ENCODE results near the gene CDKAL1. TPM values are rescaled to one million over a fixed set of nuclear protein-coding genes. Genes with fewer than 3 reads are reported as not detected.

The CDKAL1 gene
- total RNA-seq, 1 experiment from 2014 or later: 13.8 TPM

DNA sequence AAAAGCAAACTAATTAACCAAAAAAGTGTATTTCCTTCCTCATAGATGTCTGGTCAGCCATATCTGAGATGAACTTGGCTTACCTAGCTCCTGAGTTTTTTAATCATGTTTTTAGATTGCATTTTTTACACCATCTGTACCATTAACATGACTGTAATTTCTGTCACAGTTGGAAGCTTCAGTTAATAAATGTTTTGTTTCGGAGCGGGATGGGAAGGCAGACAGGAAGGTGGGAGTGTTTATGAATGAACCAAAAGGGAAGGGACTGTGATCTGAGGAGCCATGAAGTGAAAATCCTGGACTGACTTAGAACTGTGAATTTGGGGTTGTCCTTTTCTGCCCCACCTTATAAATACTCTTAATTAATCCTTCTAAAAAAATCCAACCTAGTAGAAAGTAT, 613.7 kb downstream of the CDKAL1 start:
- TF ChIP-seq EZH2 (IDR thresholded peaks at IDR 0.05; ENCODE audit: low read length, unreplicated experiment) (no peak), EZH2phosphoT487 (IDR thresholded peaks at IDR 0.05; ENCODE audit: borderline replicate concordance, low read length) (no peak)
- TF ChIP-seq, protein P1, sequence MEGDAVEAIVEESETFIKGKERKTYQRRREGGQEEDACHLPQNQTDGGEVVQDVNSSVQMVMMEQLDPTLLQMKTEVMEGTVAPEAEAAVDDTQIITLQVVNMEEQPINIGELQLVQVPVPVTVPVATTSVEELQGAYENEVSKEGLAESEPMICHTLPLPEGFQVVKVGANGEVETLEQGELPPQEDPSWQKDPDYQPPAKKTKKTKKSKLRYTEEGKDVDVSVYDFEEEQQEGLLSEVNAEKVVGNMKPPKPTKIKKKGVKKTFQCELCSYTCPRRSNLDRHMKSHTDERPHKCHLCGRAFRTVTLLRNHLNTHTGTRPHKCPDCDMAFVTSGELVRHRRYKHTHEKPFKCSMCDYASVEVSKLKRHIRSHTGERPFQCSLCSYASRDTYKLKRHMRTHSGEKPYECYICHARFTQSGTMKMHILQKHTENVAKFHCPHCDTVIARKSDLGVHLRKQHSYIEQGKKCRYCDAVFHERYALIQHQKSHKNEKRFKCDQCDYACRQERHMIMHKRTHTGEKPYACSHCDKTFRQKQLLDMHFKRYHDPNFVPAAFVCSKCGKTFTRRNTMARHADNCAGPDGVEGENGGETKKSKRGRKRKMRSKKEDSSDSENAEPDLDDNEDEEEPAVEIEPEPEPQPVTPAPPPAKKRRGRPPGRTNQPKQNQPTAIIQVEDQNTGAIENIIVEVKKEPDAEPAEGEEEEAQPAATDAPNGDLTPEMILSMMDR (conservative IDR thresholded peaks at IDR 0.05; ENCODE audit: low read depth, low read length): no peak
- Histone ChIP-seq H2AFZ (ENCODE audit: low read length) (no peak overlapping the region), H3K36me3 (ENCODE audit: low read depth, low read length) (no peaks in the 10 kb centered on the region), H3K27me3 (ENCODE audit: low read length) (no peaks in the 10 kb centered on the region), H3K4me1 (ENCODE audit: insufficient read depth, low read length) (peaks cover 14% of the 10 kb centered on the region), H3K4me3 (ENCODE audit: low read length) (no peak overlapping the region), H3K79me2 (ENCODE audit: low read length) (no peaks in the 10 kb centered on the region), H4K20me1 (ENCODE audit: low read length) (no peaks in the 10 kb centered on the region), H3K9ac (ENCODE audit: low read length) (no peak overlapping the region), H3K9me2 (replicated peaks; ENCODE audit: low read length) (no peaks in the 10 kb centered on the region), H3K4me2 (ENCODE audit: low read length) (no peak overlapping the region), H3F3A (ENCODE audit: low read length, unreplicated experiment) (no peaks in the 10 kb centered on the region), H3K27ac (ENCODE audit: low read length) (no peak overlapping the region), H3K9me3 (ENCODE audit: low read length) (no peaks in the 10 kb centered on the region)
- BruUV-seq (replicated peaks): no TSS peak
- ATAC-seq (no peak), DNase-seq (no peak)
- POLR2A ChIA-PET (ENCODE audit: unreplicated experiment): no interaction called here
- CTCF ChIA-PET: no interaction called here
- intact Hi-C loops (cut with micrococcal nuclease): no loop called here

DNA sequence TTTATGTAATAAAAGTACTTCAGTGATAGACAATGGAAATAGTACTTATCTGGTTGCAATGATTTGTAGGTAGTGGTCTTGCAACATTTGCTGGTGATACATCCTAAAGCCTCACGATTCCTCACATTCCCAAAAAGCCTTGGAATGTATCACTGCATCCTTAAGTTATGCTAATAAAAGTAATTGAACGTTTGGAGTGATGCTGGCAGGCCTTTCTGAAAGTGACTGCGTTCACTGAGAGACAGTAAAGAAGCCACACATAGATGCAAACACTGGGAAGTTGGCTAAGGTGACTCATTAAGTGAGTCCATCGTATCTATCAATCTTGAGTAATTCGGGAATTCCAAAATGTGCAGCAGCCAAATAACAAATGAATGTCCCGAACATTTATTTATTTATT, 615.2 kb downstream of the CDKAL1 start:
- H3K9me2 ChIP-seq (replicated peaks; ENCODE audit: low read length): no peaks in the 10 kb centered on the region
- DNase-seq: peak; percentile 90
- no peak overlapping the region for H2AFZ ChIP-seq (ENCODE audit: low read length)
- peak overlapping the region; percentile 67 for H3K27ac ChIP-seq (ENCODE audit: low read length)
- ChIA-PET POLR2A (ENCODE audit: unreplicated experiment) (no interaction called here), CTCF (no interaction called here)
- no peaks in the 10 kb centered on the region for H3F3A ChIP-seq (ENCODE audit: low read length, unreplicated experiment)
- no peaks in the 10 kb centered on the region for H3K9me3 ChIP-seq (ENCODE audit: low read length)
- H3K4me2 ChIP-seq (ENCODE audit: low read length): peak overlapping the region; percentile 15
- H4K20me1 ChIP-seq (ENCODE audit: low read length): no peaks in the 10 kb centered on the region
- H3K4me3 ChIP-seq (ENCODE audit: low read length): no peak overlapping the region
- TF ChIP-seq EZH2phosphoT487 (IDR thresholded peaks at IDR 0.05; ENCODE audit: borderline replicate concordance, low read length) (no peak), EZH2 (IDR thresholded peaks at IDR 0.05; ENCODE audit: low read length, unreplicated experiment) (no peak)
- TF ChIP-seq, protein P1 (conservative IDR thresholded peaks at IDR 0.05; ENCODE audit: low read depth, low read length): no peak
- peak; percentile 96 for ATAC-seq
- BruUV-seq (replicated peaks): no TSS peak
- no peaks in the 10 kb centered on the region for H3K79me2 ChIP-seq (ENCODE audit: low read length)
- H3K36me3 ChIP-seq (ENCODE audit: low read depth, low read length): no peaks in the 10 kb centered on the region
- no peak overlapping the region for H3K9ac ChIP-seq (ENCODE audit: low read length)
- intact Hi-C loops (cut with micrococcal nuclease): no loop called here
- H3K4me1 ChIP-seq (ENCODE audit: insufficient read depth, low read length): peaks cover 9% of the 10 kb centered on the region
- no peaks in the 10 kb centered on the region for H3K27me3 ChIP-seq (ENCODE audit: low read length)

DNA sequence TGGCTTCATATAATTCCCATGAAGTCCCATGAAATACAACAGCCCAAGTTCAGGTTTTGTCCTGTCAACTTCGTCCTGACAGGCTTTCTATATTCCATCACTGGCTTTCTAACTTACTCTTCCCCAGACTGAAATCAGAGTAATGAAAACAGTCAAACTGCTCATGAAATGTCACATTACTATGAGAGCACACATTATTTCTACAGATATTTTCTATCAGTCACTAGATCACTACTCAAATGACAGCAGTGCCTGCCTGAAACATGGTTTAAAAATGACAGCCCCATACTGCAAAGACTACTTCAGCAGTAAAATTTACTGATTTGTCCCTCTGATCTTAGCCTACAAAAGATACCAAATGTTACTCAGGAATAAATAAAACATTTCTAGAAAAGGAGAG, 616.4 kb downstream of the CDKAL1 start:
- H3F3A ChIP-seq (ENCODE audit: low read length, unreplicated experiment): no peaks in the 10 kb centered on the region
- H4K20me1 ChIP-seq (ENCODE audit: low read length): no peaks in the 10 kb centered on the region
- H2AFZ ChIP-seq (ENCODE audit: low read length): no peak overlapping the region
- no peaks in the 10 kb centered on the region for H3K36me3 ChIP-seq (ENCODE audit: low read depth, low read length)
- no peaks in the 10 kb centered on the region for H3K27me3 ChIP-seq (ENCODE audit: low read length)
- no peak overlapping the region for H3K9ac ChIP-seq (ENCODE audit: low read length)
- DNase-seq: no peak
- no peaks in the 10 kb centered on the region for H3K9me2 ChIP-seq (replicated peaks; ENCODE audit: low read length)
- H3K4me2 ChIP-seq (ENCODE audit: low read length): no peak overlapping the region
- no TSS peak for BruUV-seq (replicated peaks)
- no peak overlapping the region for H3K27ac ChIP-seq (ENCODE audit: low read length)
- H3K79me2 ChIP-seq (ENCODE audit: low read length): no peaks in the 10 kb centered on the region
- no peak for ATAC-seq
- CTCF ChIA-PET: no interaction called here
- POLR2A ChIA-PET (ENCODE audit: unreplicated experiment): no interaction called here
- no peaks in the 10 kb centered on the region for H3K9me3 ChIP-seq (ENCODE audit: low read length)
- TF ChIP-seq EZH2phosphoT487 (IDR thresholded peaks at IDR 0.05; ENCODE audit: borderline replicate concordance, low read length): no peak
- intact Hi-C loops (cut with micrococcal nuclease): no loop called here
- H3K4me1 ChIP-seq (ENCODE audit: insufficient read depth, low read length): peaks cover 9% of the 10 kb centered on the region
- H3K4me3 ChIP-seq (ENCODE audit: low read length): no peak overlapping the region
